ENCODE measurements around the gene DACH1. TPM values are rescaled to one million over a fixed set of nuclear protein-coding genes. Genes with fewer than 3 reads are reported as not detected.

DACH1 gene
- total RNA-seq, 1 donor from 2014 or later = not detected

DNA sequence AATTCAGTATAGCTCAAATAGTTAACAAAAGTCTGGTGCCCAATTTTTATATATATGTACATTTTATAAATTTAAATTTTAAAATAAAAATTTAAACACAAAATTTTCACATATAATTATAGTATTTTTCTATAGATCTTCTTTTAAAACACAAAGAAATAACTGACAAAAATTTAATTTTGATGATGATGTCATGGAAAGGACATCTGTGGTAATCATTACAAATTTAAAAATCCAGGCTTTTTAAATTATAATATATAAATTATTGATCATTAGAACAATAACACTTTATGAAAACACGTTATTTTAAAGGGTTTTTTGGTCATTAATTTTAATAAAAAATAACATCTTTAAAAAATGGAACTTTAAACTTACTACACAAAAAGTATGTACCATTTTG lies 381.1 kb downstream of the DACH1 start:
- Mint-ChIP-seq H3K27me3 (no peaks in the 10 kb centered on the region), H3K4me1 (no peaks in the 10 kb centered on the region), H3K36me3 (ENCODE audit: low read depth) (no peaks in the 10 kb centered on the region), H3K27ac (no peak overlapping the region), H3K9me3 (no peaks in the 10 kb centered on the region), H3K4me3 (no peak overlapping the region)
- CTCF ChIA-PET = no interaction called here
- TF ChIP-seq, protein P1, sequence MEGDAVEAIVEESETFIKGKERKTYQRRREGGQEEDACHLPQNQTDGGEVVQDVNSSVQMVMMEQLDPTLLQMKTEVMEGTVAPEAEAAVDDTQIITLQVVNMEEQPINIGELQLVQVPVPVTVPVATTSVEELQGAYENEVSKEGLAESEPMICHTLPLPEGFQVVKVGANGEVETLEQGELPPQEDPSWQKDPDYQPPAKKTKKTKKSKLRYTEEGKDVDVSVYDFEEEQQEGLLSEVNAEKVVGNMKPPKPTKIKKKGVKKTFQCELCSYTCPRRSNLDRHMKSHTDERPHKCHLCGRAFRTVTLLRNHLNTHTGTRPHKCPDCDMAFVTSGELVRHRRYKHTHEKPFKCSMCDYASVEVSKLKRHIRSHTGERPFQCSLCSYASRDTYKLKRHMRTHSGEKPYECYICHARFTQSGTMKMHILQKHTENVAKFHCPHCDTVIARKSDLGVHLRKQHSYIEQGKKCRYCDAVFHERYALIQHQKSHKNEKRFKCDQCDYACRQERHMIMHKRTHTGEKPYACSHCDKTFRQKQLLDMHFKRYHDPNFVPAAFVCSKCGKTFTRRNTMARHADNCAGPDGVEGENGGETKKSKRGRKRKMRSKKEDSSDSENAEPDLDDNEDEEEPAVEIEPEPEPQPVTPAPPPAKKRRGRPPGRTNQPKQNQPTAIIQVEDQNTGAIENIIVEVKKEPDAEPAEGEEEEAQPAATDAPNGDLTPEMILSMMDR (IDR thresholded peaks at IDR 0.05) = no peak
- ATAC-seq (ENCODE audit: low read depth) (no peak), DNase-seq (no peak)
- POLR2A ChIA-PET = no interaction called here
- intact Hi-C loops (cut with micrococcal nuclease) = no loop called here

- no peaks in the 10 kb centered on the region for H3K36me3 Mint-ChIP-seq (ENCODE audit: low read depth)
- no peaks in the 10 kb centered on the region for H3K9me3 Mint-ChIP-seq
- no peaks in the 10 kb centered on the region for H3K27me3 Mint-ChIP-seq
- H3K4me1 Mint-ChIP-seq = no peaks in the 10 kb centered on the region
- H3K27ac Mint-ChIP-seq = no peak overlapping the region
- no peak overlapping the region for H3K4me3 Mint-ChIP-seq
- DNase-seq (no peak), ATAC-seq (ENCODE audit: low read depth) (no peak)
- ChIA-PET POLR2A (no interaction called here), CTCF (no interaction called here)
- intact Hi-C loops (cut with micrococcal nuclease) = no loop called here
- TF ChIP-seq, protein P1 (IDR thresholded peaks at IDR 0.05) = no peak
Observed at GRCh38 chr13:71483733-71484132, 383.3 kb downstream of the DACH1 start.

DNA sequence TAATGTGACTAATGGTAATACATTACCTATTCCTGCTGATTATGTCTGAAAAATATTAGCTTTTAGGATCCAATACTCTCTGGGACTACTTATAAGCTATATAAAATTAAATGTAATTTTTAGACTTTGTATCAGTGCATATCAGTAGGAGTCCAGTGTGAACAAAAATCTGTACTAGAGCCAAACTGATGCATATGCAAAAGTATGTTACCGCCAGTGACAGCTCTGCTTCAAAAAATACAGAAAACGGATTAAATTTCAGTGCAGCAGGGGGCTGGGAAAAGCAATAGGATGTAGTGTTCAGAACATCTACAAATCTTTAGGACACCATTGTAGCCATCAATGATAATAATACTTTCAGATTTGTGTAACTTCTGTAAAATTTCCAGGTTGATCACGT lies 385.5 kb downstream of the DACH1 start:
- ChIA-PET POLR2A (no interaction called here), CTCF (no interaction called here)
- no peak overlapping the region for H3K27ac Mint-ChIP-seq
- ATAC-seq (ENCODE audit: low read depth) = no peak
- no peaks in the 10 kb centered on the region for H3K9me3 Mint-ChIP-seq
- H3K4me1 Mint-ChIP-seq = no peaks in the 10 kb centered on the region
- TF ChIP-seq, protein P1 (IDR thresholded peaks at IDR 0.05) = no peak
- no peak for DNase-seq
- no peaks in the 10 kb centered on the region for H3K27me3 Mint-ChIP-seq
- intact Hi-C loops (cut with micrococcal nuclease) = no loop called here
- H3K36me3 Mint-ChIP-seq (ENCODE audit: low read depth) = no peaks in the 10 kb centered on the region
- H3K4me3 Mint-ChIP-seq = no peak overlapping the region

- DNase-seq (no peak), ATAC-seq (ENCODE audit: low read depth) (no peak)
- intact Hi-C loops (cut with micrococcal nuclease) = no loop called here
- Mint-ChIP-seq H3K27me3 (no peaks in the 10 kb centered on the region), H3K9me3 (no peaks in the 10 kb centered on the region), H3K27ac (no peak overlapping the region), H3K36me3 (ENCODE audit: low read depth) (no peaks in the 10 kb centered on the region), H3K4me3 (no peak overlapping the region), H3K4me1 (no peaks in the 10 kb centered on the region)
- CTCF ChIA-PET = no interaction called here
- POLR2A ChIA-PET = no interaction called here
- TF ChIP-seq, protein P1 (IDR thresholded peaks at IDR 0.05) = no peak
Observed at GRCh38 chr13:71481046-71481445, 386.0 kb downstream of the DACH1 start.

GRCh38 chr13:71477735-71478134 lies 389.3 kb downstream of the DACH1 start:
- Mint-ChIP-seq H3K4me1 (no peaks in the 10 kb centered on the region), H3K27ac (no peak overlapping the region), H3K4me3 (no peak overlapping the region), H3K9me3 (no peaks in the 10 kb centered on the region), H3K27me3 (no peaks in the 10 kb centered on the region), H3K36me3 (ENCODE audit: low read depth) (no peaks in the 10 kb centered on the region)
- DNase-seq = no peak
- ChIA-PET CTCF (no interaction called here), POLR2A (no interaction called here)
- TF ChIP-seq, protein P1 (IDR thresholded peaks at IDR 0.05) = no peak
- no peak for ATAC-seq (ENCODE audit: low read depth)
- intact Hi-C loops (cut with micrococcal nuclease) = no loop called here
